ENCODE results near the gene LY6G6F. TPM values are rescaled to one million over a fixed set of nuclear protein-coding genes. Genes with fewer than 3 reads are reported as not detected.

Gene LY6G6F
- total RNA-seq, 2 donors from 2014 or later, result not detected

DNA sequence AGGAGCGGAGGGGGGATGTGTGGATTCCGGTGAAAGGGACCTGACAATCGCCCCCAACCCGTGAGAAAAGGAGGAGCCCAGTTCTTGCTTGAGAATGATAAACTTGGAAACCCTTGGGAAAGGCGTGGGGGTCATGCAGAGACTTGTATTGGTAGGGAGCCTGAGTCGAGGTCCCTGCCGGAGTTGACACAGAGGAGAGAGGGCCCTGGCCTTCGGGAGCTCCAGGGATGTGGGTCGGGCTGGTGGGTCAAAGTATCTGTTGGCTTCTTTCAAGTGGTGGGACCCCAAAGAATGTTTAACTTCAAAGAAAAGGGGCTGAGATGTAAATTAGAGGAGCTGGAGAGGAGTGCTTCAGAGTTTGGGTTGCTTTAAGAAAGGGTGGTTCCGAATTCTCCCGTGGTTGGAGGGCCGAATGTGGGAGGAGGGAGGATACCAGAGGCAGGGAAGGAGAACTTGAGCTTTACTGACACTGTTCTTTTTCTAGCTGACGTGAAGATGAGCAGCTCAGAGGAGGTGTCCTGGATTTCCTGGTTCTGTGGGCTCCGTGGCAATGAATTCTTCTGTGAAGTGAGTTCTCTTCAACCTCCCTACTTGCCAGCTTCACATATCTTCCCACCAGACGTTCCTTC is 40.2 kb upstream of the LY6G6F start:
- H3K36me3 ChIP-seq (ENCODE audit: control insufficient read depth, insufficient read depth, low read length), result peaks cover 68% of the 10 kb centered on the region
- no peak overlapping the region for H3K27ac ChIP-seq (ENCODE audit: low read depth, low read length)
- DNase-seq, result no peak
- H3K27me3 ChIP-seq (ENCODE audit: control insufficient read depth, insufficient read depth, low read length, poor library complexity, severe bottlenecking), result no peaks in the 10 kb centered on the region
- Mint-ChIP-seq H3K36me3 (ENCODE audit: low read depth) (peaks cover 72% of the 10 kb centered on the region), H3K27ac (peak overlapping the region; percentile 99), H3K4me3 (peak overlapping the region; percentile 97), H3K9me3 (no peaks in the 10 kb centered on the region), H3K4me1 (peaks cover 24% of the 10 kb centered on the region), H3K27me3 (ENCODE audit: insufficient read depth) (no peaks in the 10 kb centered on the region)
- H3K9ac ChIP-seq (ENCODE audit: extremely low read depth, low read length, poor library complexity, severe bottlenecking), result peak overlapping the region; percentile 75
- peaks cover 3% of the 10 kb centered on the region for H3K4me1 ChIP-seq (ENCODE audit: control insufficient read depth, insufficient read depth, low read length)
- 14 to 19% methylated on average over 15 of the region's 15 CpGs for WGBS, 2 experiments (ENCODE audit: insufficient coverage in 1 of 2, insufficient read length in 1 of 2)
- H3K9me3 ChIP-seq (ENCODE audit: control insufficient read depth, low read length), result no peaks in the 10 kb centered on the region
- peak overlapping the region; percentile 96 for H3K4me3 ChIP-seq (ENCODE audit: low read length)
- TF ChIP-seq, protein P1, sequence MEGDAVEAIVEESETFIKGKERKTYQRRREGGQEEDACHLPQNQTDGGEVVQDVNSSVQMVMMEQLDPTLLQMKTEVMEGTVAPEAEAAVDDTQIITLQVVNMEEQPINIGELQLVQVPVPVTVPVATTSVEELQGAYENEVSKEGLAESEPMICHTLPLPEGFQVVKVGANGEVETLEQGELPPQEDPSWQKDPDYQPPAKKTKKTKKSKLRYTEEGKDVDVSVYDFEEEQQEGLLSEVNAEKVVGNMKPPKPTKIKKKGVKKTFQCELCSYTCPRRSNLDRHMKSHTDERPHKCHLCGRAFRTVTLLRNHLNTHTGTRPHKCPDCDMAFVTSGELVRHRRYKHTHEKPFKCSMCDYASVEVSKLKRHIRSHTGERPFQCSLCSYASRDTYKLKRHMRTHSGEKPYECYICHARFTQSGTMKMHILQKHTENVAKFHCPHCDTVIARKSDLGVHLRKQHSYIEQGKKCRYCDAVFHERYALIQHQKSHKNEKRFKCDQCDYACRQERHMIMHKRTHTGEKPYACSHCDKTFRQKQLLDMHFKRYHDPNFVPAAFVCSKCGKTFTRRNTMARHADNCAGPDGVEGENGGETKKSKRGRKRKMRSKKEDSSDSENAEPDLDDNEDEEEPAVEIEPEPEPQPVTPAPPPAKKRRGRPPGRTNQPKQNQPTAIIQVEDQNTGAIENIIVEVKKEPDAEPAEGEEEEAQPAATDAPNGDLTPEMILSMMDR (conservative IDR thresholded peaks at IDR 0.05), result no peak

DNA sequence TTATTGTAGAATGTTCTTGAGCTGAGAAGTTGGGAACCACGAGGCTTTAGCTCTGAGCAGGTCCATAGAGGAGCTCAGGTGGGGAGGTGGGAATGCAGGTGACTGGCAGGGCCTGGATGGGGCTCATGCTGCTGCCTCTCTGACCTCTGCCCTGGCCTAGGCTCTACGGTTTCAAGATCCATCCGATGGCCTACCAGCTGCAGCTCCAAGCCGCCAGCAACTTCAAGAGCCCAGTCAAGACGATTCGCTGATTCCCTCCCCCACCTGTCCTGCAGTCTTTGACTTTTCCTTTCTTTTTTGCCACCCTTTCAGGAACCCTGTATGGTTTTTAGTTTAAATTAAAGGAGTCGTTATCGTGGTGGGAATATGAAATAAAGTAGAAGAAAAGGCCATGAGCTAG is 37.0 kb upstream of the LY6G6F start, which contains the start of gene LY6G5B:
Gene LY6G5B (plus strand): TSS at position 301 of the 400 bp plus-strand sequence. CDS start 975 bp downstream, outside the sequence.
- H3K27ac Mint-ChIP-seq, result no peak within 1 kb of the TSS
- no peaks in the 10 kb centered on the region for H3K27me3 Mint-ChIP-seq (ENCODE audit: insufficient read depth)
- no peak within 1 kb of the TSS for H3K4me3 Mint-ChIP-seq
- H3K36me3 Mint-ChIP-seq (ENCODE audit: low read depth), result peaks cover 67% of the 10 kb centered on the region
- Histone ChIP-seq H3K27me3 (ENCODE audit: control insufficient read depth, insufficient read depth, low read length, poor library complexity, severe bottlenecking) (no peaks in the 10 kb centered on the region), H3K27ac (ENCODE audit: low read depth, low read length) (no peak within 1 kb of the TSS), H3K4me1 (ENCODE audit: control insufficient read depth, insufficient read depth, low read length) (no peaks in the 10 kb centered on the region), H3K9me3 (ENCODE audit: control insufficient read depth, low read length) (no peaks in the 10 kb centered on the region), H3K4me3 (ENCODE audit: low read length) (no peak within 1 kb of the TSS), H3K9ac (ENCODE audit: extremely low read depth, low read length, poor library complexity, severe bottlenecking) (no peak within 1 kb of the TSS), H3K36me3 (ENCODE audit: control insufficient read depth, insufficient read depth, low read length) (peaks cover 62% of the 10 kb centered on the region)
- no peaks in the 10 kb centered on the region for H3K9me3 Mint-ChIP-seq
- TF ChIP-seq, protein P1 (conservative IDR thresholded peaks at IDR 0.05), result no peak
- no peak for DNase-seq
- 91 to 93% methylated on average over 3 to 8 of the region's 8 CpGs for WGBS, 2 experiments (ENCODE audit: insufficient coverage in 1 of 2, insufficient read length in 1 of 2)
- peaks cover 9% of the 10 kb centered on the region for H3K4me1 Mint-ChIP-seq

DNA sequence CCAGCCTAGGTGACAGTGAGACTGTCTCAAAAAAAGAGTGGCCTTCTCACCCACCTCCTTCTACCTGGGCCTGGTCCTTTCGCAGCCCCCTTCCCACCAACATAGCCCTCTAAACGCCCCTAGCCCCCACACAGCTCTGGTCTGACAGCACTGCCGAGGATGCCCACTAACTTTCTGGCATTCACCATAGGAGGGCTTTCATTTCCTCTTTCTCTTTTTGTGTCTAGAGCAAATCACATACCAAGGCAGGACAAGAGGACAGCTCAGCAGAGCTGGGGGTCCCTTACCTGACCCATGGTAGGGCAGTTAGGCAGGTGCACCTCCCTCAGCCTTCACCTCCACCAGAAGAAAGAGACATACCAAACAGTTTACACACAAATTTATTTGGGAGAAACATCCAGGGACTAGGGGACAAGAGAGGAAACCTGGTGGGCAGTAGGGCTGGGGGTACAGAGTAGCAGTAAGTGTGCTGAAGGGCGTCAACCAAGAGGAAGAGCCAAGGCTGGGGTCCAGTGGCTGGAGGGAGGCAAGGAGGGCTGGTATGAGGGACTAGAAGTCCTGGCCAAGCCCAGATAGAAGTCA is 30.3 kb upstream of the LY6G6F start:
- DNase-seq, result no peak
- Mint-ChIP-seq H3K9me3 (no peaks in the 10 kb centered on the region), H3K27ac (no peak overlapping the region), H3K4me1 (peaks cover 7% of the 10 kb centered on the region), H3K36me3 (ENCODE audit: low read depth) (peaks cover 18% of the 10 kb centered on the region), H3K27me3 (ENCODE audit: insufficient read depth) (peaks cover 6% of the 10 kb centered on the region), H3K4me3 (no peak overlapping the region)
- Histone ChIP-seq H3K27ac (ENCODE audit: low read depth, low read length) (no peak overlapping the region), H3K9ac (ENCODE audit: extremely low read depth, low read length, poor library complexity, severe bottlenecking) (no peak overlapping the region), H3K4me1 (ENCODE audit: control insufficient read depth, insufficient read depth, low read length) (no peaks in the 10 kb centered on the region), H3K27me3 (ENCODE audit: control insufficient read depth, insufficient read depth, low read length, poor library complexity, severe bottlenecking) (peaks cover 1% of the 10 kb centered on the region), H3K4me3 (ENCODE audit: low read length) (no peak overlapping the region), H3K36me3 (ENCODE audit: control insufficient read depth, insufficient read depth, low read length) (peaks cover 15% of the 10 kb centered on the region), H3K9me3 (ENCODE audit: control insufficient read depth, low read length) (no peaks in the 10 kb centered on the region)
- 86 to 100% methylated on average over 1 to 4 of the region's 4 CpGs for WGBS, 2 experiments (ENCODE audit: insufficient coverage in 1 of 2, insufficient read length in 1 of 2)
- TF ChIP-seq, protein P1 (conservative IDR thresholded peaks at IDR 0.05), result no peak

Data from endodermal cell (in vitro differentiated cells).